Mucosa of descending colon (tissue), 3 donors: Measurements from ENCODE around the gene DDAH1. TPM values are rescaled to one million over a fixed set of nuclear protein-coding genes. Genes with fewer than 3 reads are reported as not detected.
"Not testable (repeated sequence)": the region's sequence is repeated elsewhere in the genome, so short reads cannot be mapped to it uniquely, and the experiment has no call there.

ENCODE experiments used
- ATAC-seq: fragments of 200-7000 bp; cut with Tn5 transposase; one replicate; pipeline ENCODE4 v1.9.1; 2020; ENCODE audit warnings: mild to moderate bottlenecking, moderate library complexity
- DNase-seq, 3 donors: peaks; one replicate each; pipeline ENCODE4 v3.0.0-alpha.2; 2020
- H3K36me3 ChIP-seq: fragments of 200-600 bp; one replicate; pipeline ENCODE4 v1.8.0; 2021; ENCODE audit warnings: low read depth, mild to moderate bottlenecking
- H3K4me1 ChIP-seq: fragments of 200-600 bp; one replicate; pipeline ENCODE4 v1.8.0; 2021; ENCODE audit warnings: low read depth, mild to moderate bottlenecking
- H3K4me3 ChIP-seq: fragments of 200-600 bp; one replicate; pipeline ENCODE4 v1.8.0; 2021; ENCODE audit warnings: mild to moderate bottlenecking
- H3K9me3 ChIP-seq: fragments of 200-600 bp; one replicate; pipeline ENCODE4 v1.8.0; 2021; ENCODE audit warnings: mild to moderate bottlenecking
- intact Hi-C, 2 donors: fragments of 100-400 bp; cut with DNase I in 1 of 2; cut with micrococcal nuclease in 1 of 2; formaldehyde crosslinking; loops; one replicate each; pipeline versions ENCODE4 v1.11.0 to v1.11.1; 2022; cut with DNase I, micrococcal nuclease
- long read RNA-seq, 2 donors: library from polyadenylated mRNA; unstranded; transcript quantifications; one replicate each; pipeline ENCODE4 v2.0.0, GENCODE V29; 2019 to 2021
- total RNA-seq, 3 donors: library from RNA; stranded (reverse); fragmentation: NEBNext Ultra II Directional in 2 of 3; extraction: Animal tissue kit (Norgen Biotek cat#: 25700) in 2 of 3; gene quantifications; one replicate each; pipeline versions ENCODE4 v1.2.1 to v1.2.4, GENCODE V29; 2021 to 2023
- TF ChIP-seq, protein P1 (sequence below): fragments of 200-600 bp; IDR thresholded peaks from one replicate; pipeline ENCODE4 v1.8.0; 2022; ENCODE audit warnings: antibody characterized with exemption, mild to moderate bottlenecking
- donor health status: DM: no; HTN: no; CAD: no; lungs with moderate emphysema.
- donor health status: DM: no; HTN: no; CAD: no.
- donor health status: DM: no; HTN: yes; CAD: no.

The DDAH1 gene
- total RNA-seq: 10 to 100 TPM; 45.9 to 86.3 (median 74.1) TPM
- long read RNA-seq, donor 1, partial matches to known transcripts: 4 of 16 reads
- long read RNA-seq, donor 1, other reads (novel, unspliced or antisense): 8 of 16 reads
- long read RNA-seq, donor 2, partial matches to known transcripts: 0 of 8 reads
- long read RNA-seq, donor 2, other reads (novel, unspliced or antisense): 5 of 8 reads

- ATAC-seq (peak; percentile 82), DNase-seq (peak; percentile 80 to 85 (median 81))
- Histone ChIP-seq H3K36me3 (no peaks in the 10 kb centered on the region), H3K4me3 (peak within 1 kb of the TSS; percentile 64), H3K4me1 (peaks cover 19% of the 10 kb centered on the region), H3K9me3 (no peaks in the 10 kb centered on the region)
- TF ChIP-seq, protein P1, sequence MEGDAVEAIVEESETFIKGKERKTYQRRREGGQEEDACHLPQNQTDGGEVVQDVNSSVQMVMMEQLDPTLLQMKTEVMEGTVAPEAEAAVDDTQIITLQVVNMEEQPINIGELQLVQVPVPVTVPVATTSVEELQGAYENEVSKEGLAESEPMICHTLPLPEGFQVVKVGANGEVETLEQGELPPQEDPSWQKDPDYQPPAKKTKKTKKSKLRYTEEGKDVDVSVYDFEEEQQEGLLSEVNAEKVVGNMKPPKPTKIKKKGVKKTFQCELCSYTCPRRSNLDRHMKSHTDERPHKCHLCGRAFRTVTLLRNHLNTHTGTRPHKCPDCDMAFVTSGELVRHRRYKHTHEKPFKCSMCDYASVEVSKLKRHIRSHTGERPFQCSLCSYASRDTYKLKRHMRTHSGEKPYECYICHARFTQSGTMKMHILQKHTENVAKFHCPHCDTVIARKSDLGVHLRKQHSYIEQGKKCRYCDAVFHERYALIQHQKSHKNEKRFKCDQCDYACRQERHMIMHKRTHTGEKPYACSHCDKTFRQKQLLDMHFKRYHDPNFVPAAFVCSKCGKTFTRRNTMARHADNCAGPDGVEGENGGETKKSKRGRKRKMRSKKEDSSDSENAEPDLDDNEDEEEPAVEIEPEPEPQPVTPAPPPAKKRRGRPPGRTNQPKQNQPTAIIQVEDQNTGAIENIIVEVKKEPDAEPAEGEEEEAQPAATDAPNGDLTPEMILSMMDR: no peak
- intact Hi-C loops: no loop called here
Observed at GRCh38 chr1:85465099-85465785, at the start of gene DDAH1. TSS of gene DDAH1 (minus strand) at chr1:85465159. CDS start at chr1:85465045, 114 bp downstream.

DNA sequence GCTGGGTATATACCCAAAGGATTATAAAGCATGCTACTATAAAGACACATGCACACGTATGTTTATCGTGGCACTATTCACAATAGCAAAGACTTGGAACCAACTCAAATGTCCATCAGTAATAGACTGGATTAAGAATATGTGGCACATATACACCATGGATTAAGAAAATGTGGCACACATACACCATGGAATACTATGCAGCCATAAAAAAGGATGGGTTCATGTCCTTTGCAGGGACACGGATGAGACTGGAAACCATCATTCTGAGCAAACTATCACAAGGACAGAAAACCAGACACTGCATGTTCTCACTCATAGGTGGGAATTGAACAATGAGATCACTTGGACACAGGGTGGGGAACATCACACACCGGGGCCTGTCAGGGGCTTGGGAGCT is 49.0 kb upstream of the DDAH1 start:
- DNase-seq, H3K36me3 ChIP-seq, H3K4me1 ChIP-seq, H3K9me3 ChIP-seq, ATAC-seq, H3K4me3 ChIP-seq, intact Hi-C loops: not testable (repeated sequence)

DNA sequence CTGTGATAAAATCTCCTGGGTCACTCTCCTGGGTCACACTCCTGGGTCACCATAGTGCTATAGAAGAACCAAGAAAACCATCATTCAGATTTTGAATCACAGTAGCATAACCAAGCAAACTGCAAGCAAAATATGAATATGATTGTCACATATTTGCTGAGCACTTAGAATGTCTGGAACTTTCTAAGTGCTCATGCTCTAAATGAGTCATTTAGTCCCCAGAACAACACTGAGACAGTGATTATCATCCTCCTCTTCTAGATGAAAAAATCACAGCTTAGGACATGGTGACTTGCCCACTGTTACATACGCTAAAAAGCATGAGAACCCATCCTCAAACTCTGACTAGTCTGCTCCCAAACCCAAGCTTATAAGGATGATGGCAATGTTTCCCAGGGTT is 39.5 kb upstream of the DDAH1 start:
- DNase-seq (no peak), ATAC-seq (no peak)
- no peaks in the 10 kb centered on the region for H3K36me3 ChIP-seq
- H3K4me3 ChIP-seq: no peak overlapping the region
- no peaks in the 10 kb centered on the region for H3K4me1 ChIP-seq
- no peaks in the 10 kb centered on the region for H3K9me3 ChIP-seq
- TF ChIP-seq, protein P1: no peak
- intact Hi-C loops: no loop called here

GRCh38 chr1:85502625-85503083 is 37.7 kb upstream of the DDAH1 start:
- DNase-seq (peak in 2 of 3 donors; percentile 24 to 87), ATAC-seq (peak; percentile 85)
- H3K4me1 ChIP-seq: no peaks in the 10 kb centered on the region
- TF ChIP-seq, protein P1: peak; percentile 12
- H3K9me3 ChIP-seq: no peaks in the 10 kb centered on the region
- intact Hi-C loops: no loop called here
- H3K36me3 ChIP-seq: no peaks in the 10 kb centered on the region
- H3K4me3 ChIP-seq: no peak overlapping the region

DNA sequence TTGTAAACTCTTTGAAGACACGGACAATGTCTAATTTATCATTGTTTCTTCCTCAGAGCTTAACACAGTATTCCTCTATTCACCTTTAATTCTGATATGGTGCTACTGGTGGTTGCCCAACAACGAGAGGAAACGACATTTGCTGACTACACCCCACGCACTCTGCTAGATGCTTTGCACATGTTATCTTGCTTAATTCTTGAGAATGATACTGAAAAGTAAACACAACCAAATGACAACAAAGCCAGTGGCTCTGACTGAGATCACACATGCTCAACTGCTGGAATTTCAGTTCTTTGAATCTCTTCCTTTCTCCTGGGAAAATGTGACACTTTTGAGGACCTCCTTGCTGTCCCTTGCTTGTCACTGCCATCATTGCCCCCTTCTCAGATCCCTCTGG is 37.2 kb upstream of the DDAH1 start:
- H3K9me3 ChIP-seq: no peaks in the 10 kb centered on the region
- DNase-seq (no peak), ATAC-seq (peak; percentile 40)
- H3K36me3 ChIP-seq: no peaks in the 10 kb centered on the region
- TF ChIP-seq, protein P1: no peak
- no peak overlapping the region for H3K4me3 ChIP-seq
- intact Hi-C loops: no loop called here
- no peaks in the 10 kb centered on the region for H3K4me1 ChIP-seq

DNA sequence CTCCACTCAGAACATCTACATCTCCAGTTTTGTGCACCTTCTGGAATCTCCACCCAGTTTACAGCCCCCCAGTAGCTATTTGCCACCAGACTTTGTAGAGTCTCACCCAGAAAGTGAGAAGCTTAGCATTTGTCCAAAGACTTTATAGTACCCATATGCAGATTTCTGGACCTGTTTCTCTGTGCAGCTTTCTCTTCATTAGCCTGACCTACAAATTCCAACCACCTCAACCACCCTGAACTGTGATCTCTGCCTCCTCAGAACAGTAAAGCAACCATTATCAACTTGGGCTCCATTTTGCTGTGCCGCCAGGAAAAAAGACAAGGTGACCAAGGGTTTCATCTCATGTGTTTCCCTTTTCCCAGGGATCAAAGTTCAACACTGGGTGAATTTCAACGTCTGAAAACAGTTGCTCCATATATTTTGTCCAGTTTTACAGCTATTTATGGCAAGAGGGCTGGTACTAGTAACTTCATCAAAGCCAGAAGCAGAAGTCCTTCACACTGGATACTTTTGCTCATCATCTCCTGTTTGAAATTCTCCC is 36.5 kb upstream of the DDAH1 start:
- no peaks in the 10 kb centered on the region for H3K9me3 ChIP-seq
- DNase-seq (no peak), ATAC-seq (no peak)
- intact Hi-C loops: no loop called here
- no peak overlapping the region for H3K4me3 ChIP-seq
- TF ChIP-seq, protein P1: no peak
- H3K36me3 ChIP-seq: no peaks in the 10 kb centered on the region
- H3K4me1 ChIP-seq: no peaks in the 10 kb centered on the region
